H1 (cell line): ENCODE data around the gene MAN1C1. TPM values are rescaled to one million over a fixed set of nuclear protein-coding genes. Genes with fewer than 3 reads are reported as not detected.

ENCODE experiments used
- CTCF ChIA-PET: fragments of 300-600 bp; sonication (Branson Sonifier 250); formaldehyde crosslinking; loops from one replicate; lab custom pipeline; 2021; ENCODE audit not compliant: partially characterized antibody; lab: Charles Lee
- POLR2A ChIA-PET: fragments of 300-600 bp; sonication (Branson Sonifier 250); formaldehyde crosslinking; loops from one replicate; lab custom pipeline; 2021; ENCODE audit warnings: inconsistent platforms; ENCODE audit not compliant: partially characterized antibody; lab: Charles Lee
- DNase-seq, 2 experiments: peaks; one replicate each; pipeline versions ENCODE4 v3.0.0 to v3.0.0-alpha.2; 2010 to 2022; ENCODE audit warnings: low spot score in 2 of 2, low read depth in 1 of 2, mixed read lengths in 1 of 2
- FAIRE-seq: peaks from 2 replicates; lab custom pipeline; 2011; peaks lifted over from hg19 to GRCh38; lab: Jason Lieb, UNC
- H2AFZ ChIP-seq: 2 replicates; pipeline ENCODE4 v1.8.1; 2012; ENCODE audit warnings: low read length, inconsistent platforms
- H2AK5ac ChIP-seq: 2 replicates; pipeline ENCODE4 v1.6.1; 2013; ENCODE audit warnings: low read depth, low read length
- H2BK120ac ChIP-seq: replicated peaks from 2 replicates; pipeline ENCODE3; 2013; ENCODE audit warnings: low read depth, low read length, inconsistent platforms
- H2BK12ac ChIP-seq: 2 replicates; pipeline ENCODE4 v1.6.1; 2013; ENCODE audit warnings: low read depth, low read length
- H2BK15ac ChIP-seq: 2 replicates; pipeline ENCODE4 v1.6.1; 2013; ENCODE audit warnings: low read length
- H2BK20ac ChIP-seq: 2 replicates; pipeline ENCODE4 v1.6.1; 2013; ENCODE audit warnings: low read length
- H2BK5ac ChIP-seq: 2 replicates; pipeline ENCODE4 v1.6.1; 2013; ENCODE audit warnings: low read depth, low read length
- H3K14ac ChIP-seq: 2 replicates; pipeline ENCODE4 v1.6.1; 2013; ENCODE audit warnings: inconsistent platforms; ENCODE audit not compliant: insufficient read length
- H3K18ac ChIP-seq: 2 replicates; pipeline ENCODE4 v1.6.1; 2013; ENCODE audit warnings: low read length; ENCODE audit errors: extremely low read depth
- H3K23ac ChIP-seq: 2 replicates; pipeline ENCODE4 v1.6.1; 2013; ENCODE audit warnings: inconsistent platforms; ENCODE audit not compliant: insufficient read length
- H3K23me2 ChIP-seq: 2 replicates; pipeline ENCODE4 v1.6.1; 2013; ENCODE audit warnings: low read depth, low read length
- H3K27ac ChIP-seq: 2 replicates; pipeline ENCODE4 v1.6.1; 2011; ENCODE audit warnings: low read depth, low read length, inconsistent platforms
- H3K27me3 ChIP-seq, 4 experiments: replicated peaks in 1 of 4; 1 replicate in 1 of 4; 2 replicates in 3 of 4; pipeline versions ENCODE4 v1.6.1 to v1.8.1; 2011 to 2013; ENCODE audit warnings: low read length in 3 of 4, mild to moderate bottlenecking in 3 of 4, inconsistent platforms in 2 of 4, mixed read lengths in 2 of 4, moderate library complexity in 1 of 4; ENCODE audit not compliant: control insufficient read depth in 3 of 4, insufficient read depth in 3 of 4; ENCODE audit errors: extremely low read depth in 1 of 4
- H3K36me3 ChIP-seq, 4 experiments: 2 replicates each; pipeline versions ENCODE4 v1.6.1 to v1.8.1; 2011 to 2013; ENCODE audit warnings: mild to moderate bottlenecking in 4 of 4, low read length in 3 of 4, moderate library complexity in 2 of 4, control low read depth in 1 of 4, inconsistent platforms in 1 of 4; ENCODE audit not compliant: insufficient read depth in 4 of 4, control insufficient read depth in 2 of 4
- H3K4ac ChIP-seq: replicated peaks from 2 replicates; pipeline ENCODE3; 2013; ENCODE audit warnings: low read length, low read depth, mixed read lengths, inconsistent platforms; ENCODE audit not compliant: insufficient read length
- H3K4me1 ChIP-seq, 4 experiments: replicated peaks in 1 of 4; 1 replicate in 1 of 4; 2 replicates in 3 of 4; pipeline versions ENCODE4 v1.6.1 to v1.8.1; 2011 to 2013; ENCODE audit warnings: low read length in 3 of 4, inconsistent platforms in 2 of 4, mixed read lengths in 1 of 4; ENCODE audit not compliant: insufficient read depth in 4 of 4, control insufficient read depth in 3 of 4
- H3K4me2 ChIP-seq, 2 experiments: 2 replicates each; pipeline versions ENCODE4 v1.6.1 to v1.8.1; 2011 to 2013; ENCODE audit warnings: low read depth in 2 of 2, low read length in 2 of 2, control low read depth in 1 of 2, inconsistent platforms in 1 of 2, mild to moderate bottlenecking in 1 of 2; ENCODE audit not compliant: insufficient read depth in 1 of 2
- H3K4me3 ChIP-seq, 4 experiments: fragments of 200-600, 300-600 bp in 1 of 4; sonication (generic), shearing (Covaris generic), sonication (Bioruptor Twin) in 1 of 4; 2 replicates each; pipeline versions ENCODE4 v1.5.1 to v1.8.1; 2011 to 2016; ENCODE audit warnings: low read length in 4 of 4, low read depth in 3 of 4, control low read depth in 2 of 4, inconsistent platforms in 2 of 4, mild to moderate bottlenecking in 2 of 4, mixed read lengths in 1 of 4, moderate library complexity in 1 of 4; ENCODE audit not compliant: insufficient read depth in 2 of 4; ENCODE audit errors: extremely low read depth in 1 of 4
- H3K56ac ChIP-seq: replicated peaks from 2 replicates; pipeline ENCODE3; 2013; ENCODE audit warnings: low read depth, mild to moderate bottlenecking, mixed read lengths, low read length, inconsistent platforms; ENCODE audit not compliant: insufficient read length
- H3K79me1 ChIP-seq: 2 replicates; pipeline ENCODE4 v1.6.1; 2013; ENCODE audit warnings: low read depth, low read length, control low read depth
- H3K79me2 ChIP-seq, 2 experiments: 2 replicates each; pipeline versions ENCODE4 v1.6.1 to v1.8.1; 2012 to 2013; ENCODE audit warnings: low read length in 2 of 2, mild to moderate bottlenecking in 2 of 2, inconsistent platforms in 1 of 2; ENCODE audit not compliant: insufficient read depth in 2 of 2, control insufficient read depth in 1 of 2
- H3K9ac ChIP-seq, 4 experiments: replicated peaks in 1 of 4; 1 replicate in 1 of 4; 2 replicates in 3 of 4; pipeline versions ENCODE4 v1.6.1 to v1.8.1; 2011 to 2013; ENCODE audit warnings: low read depth in 3 of 4, low read length in 3 of 4, control low read depth in 2 of 4, mild to moderate bottlenecking in 2 of 4, moderate library complexity in 2 of 4, inconsistent platforms in 1 of 4; ENCODE audit errors: extremely low read depth in 1 of 4
- H3K9me3 ChIP-seq, 2 experiments: 2 replicates each; pipeline versions ENCODE4 v1.6.1 to v1.8.1; 2012 to 2013; ENCODE audit warnings: mild to moderate bottlenecking in 2 of 2, moderate library complexity in 2 of 2, control low read depth in 1 of 2, inconsistent platforms in 1 of 2, low read depth in 1 of 2, low read length in 1 of 2, mixed read lengths in 1 of 2; ENCODE audit not compliant: insufficient read depth in 2 of 2
- H4K20me1 ChIP-seq, 2 experiments: replicated peaks in 1 of 2; 2 replicates each; pipeline versions ENCODE3 to v1.8.1; 2011 to 2013; ENCODE audit warnings: inconsistent platforms in 2 of 2, low read length in 2 of 2, mild to moderate bottlenecking in 1 of 2; ENCODE audit not compliant: insufficient read depth in 2 of 2, control insufficient read depth in 1 of 2
- H4K5ac ChIP-seq: 2 replicates; pipeline ENCODE4 v1.6.1; 2013; ENCODE audit warnings: low read length, low read depth, mixed read lengths, inconsistent platforms; ENCODE audit not compliant: insufficient read length
- H4K8ac ChIP-seq: 2 replicates; pipeline ENCODE4 v1.8.0; 2013; ENCODE audit warnings: mild to moderate bottlenecking, moderate library complexity, low read length, inconsistent platforms; ENCODE audit not compliant: insufficient read depth; ENCODE audit errors: extremely low read depth
- H4K91ac ChIP-seq: replicated peaks from 2 replicates; pipeline ENCODE3; 2013; ENCODE audit warnings: low read length, mixed read lengths, inconsistent platforms; ENCODE audit not compliant: insufficient read length
- ASH2L ChIP-seq: fragments of 200-600, 300-600 bp; sonication (generic); IDR thresholded peaks from one replicate; pipeline ENCODE4 v1.7.1; 2017; ENCODE audit warnings: low read length
- HDAC2 ChIP-seq, 2 experiments: fragments of 300-600 bp in 1 of 2; sonication (generic) in 1 of 2; IDR thresholded peaks; 2 replicates each; pipeline ENCODE4 v1.6.1; 2011 to 2012; ENCODE audit warnings: low read depth in 2 of 2, low read length in 2 of 2, mild to moderate bottlenecking in 2 of 2, moderate library complexity in 2 of 2, borderline replicate concordance in 1 of 2, inconsistent platforms in 1 of 2
- KDM1A ChIP-seq: fragments of 200-600, 300-600 bp; sonication (generic); IDR thresholded peaks from 2 replicates; pipeline ENCODE4 v1.7.1; 2016; ENCODE audit warnings: mild to moderate bottlenecking, low read length, borderline replicate concordance
- RNF2 ChIP-seq: fragments of 200-900, 300-1000 bp; sonication (generic); IDR thresholded peaks from 2 replicates; pipeline ENCODE4 v1.7.1; 2016; ENCODE audit warnings: borderline replicate concordance, low read depth, mild to moderate bottlenecking, antibody characterized with exemption, low read length; ENCODE audit not compliant: poor library complexity, severe bottlenecking; ENCODE audit errors: missing control alignments
- TBP ChIP-seq: IDR thresholded peaks from 2 replicates; pipeline ENCODE4 v1.6.1; 2011; ENCODE audit warnings: low read depth, low read length, improper control_type of control experiment
- TCF12 ChIP-seq: IDR thresholded peaks from 2 replicates; pipeline ENCODE4 v1.6.1; 2011; ENCODE audit warnings: low read depth, mild to moderate bottlenecking, low read length
- WGBS, 2 experiments: shearing (Covaris generic) in 1 of 2; methylation state at CpG; one replicate each; pipeline versions ENCODE4 v1.1.6 to v1.1.7; 2013 to 2015; ENCODE audit warnings: low lambda C conversion rate in 2 of 2, mixed read lengths in 2 of 2, inconsistent platforms in 1 of 2, low coverage in 1 of 2, missing lambda C conversion rate in 1 of 2; ENCODE audit not compliant: insufficient replicate concordance in 2 of 2, insufficient coverage in 1 of 2, insufficient read length in 1 of 2; ENCODE audit errors: extremely low coverage in 1 of 2, missing lambda C conversion rate in 1 of 2; 5-methylcytosine and 5-hydroxymethylcytosine counted together
- polyA plus RNA-seq, 7 experiments: library from polyadenylated mRNA; depleted of rRNA in 3 of 7; stranded (reverse) in 5 of 7; unstranded in 2 of 7; fragments of >200 nt in 5 of 7; fragments of 200-250 nt in 2 of 7; gene quantifications; 1 replicate in 5 of 7; 2 replicates in 1 of 7; 4 replicates in 1 of 7; pipeline versions ENCODE4 v1.2.1 to v1.2.3, GENCODE V29; 2011 to 2013; ENCODE audit warnings: missing spikeins in 2 of 7, mixed read lengths in 2 of 7
- total RNA-seq: library from RNA; stranded (reverse); fragmentation: NEBNext Ultra II Directional; extraction: Animal tissue kit (Norgen Biotek cat#: 25700); gene quantifications from 2 replicates; pipeline ENCODE4 v1.2.1, GENCODE V29; 2021

MAN1C1 gene
- total and polyA plus RNA-seq, 2 of the 8 experiments (the other 6 are each of a cell fraction or from before 2014, with no cell fraction given), result 7.8 to 15.2 TPM

DNA sequence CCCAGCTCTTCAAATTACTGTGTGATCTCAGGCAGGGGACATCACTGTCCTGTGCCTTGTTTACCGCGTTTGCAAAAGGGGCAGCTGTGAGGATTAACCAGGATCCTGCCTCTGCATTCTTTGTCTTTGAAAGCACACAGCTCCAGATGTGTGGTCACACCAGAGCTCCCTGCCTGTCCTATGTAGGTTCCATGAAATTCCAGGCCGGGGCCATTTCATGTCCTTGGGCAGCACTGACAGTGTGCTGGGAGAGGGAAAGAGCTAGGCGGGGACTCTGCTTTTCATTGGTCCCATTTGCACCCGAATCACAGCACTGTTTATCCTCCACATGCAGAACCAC is 141.2 kb downstream of the MAN1C1 start:
- DNase-seq, result no peak
- no peak for FAIRE-seq

More for the DNA sequence above, 141.2 kb downstream of the MAN1C1 start:
- Histone ChIP-seq H3K14ac (no peak overlapping the region), H3K23me2 (no peaks in the 10 kb centered on the region), H2BK120ac (no peak overlapping the region), H3K36me3 (no peaks in the 10 kb centered on the region; a peak in 1 of 8 replicates), H3K4ac (no peak overlapping the region), H3K9me3 (no peaks in the 10 kb centered on the region), H3K23ac (no peak overlapping the region), H2BK5ac (no peak overlapping the region; the same call in 1 of the 2 replicates), H2BK20ac (no peak overlapping the region), H3K4me2 (no peak overlapping the region; a peak in 1 of 4 replicates), H2BK15ac (peak overlapping the region; percentile 88; the same call in 1 of the 2 replicates), H3K18ac (no peak overlapping the region), H2AFZ (no peak overlapping the region), H4K91ac (no peak overlapping the region), H2BK12ac (no peak overlapping the region; the same call in 1 of the 2 replicates), H3K9ac (no peak overlapping the region), H3K4me1 (peaks cover 0 to 16% (median 7%) of the 10 kb centered on the region in 4 experiments; a peak in 5 of 7 replicates), H3K4me3 (no peak overlapping the region), H4K20me1 (no peaks in the 10 kb centered on the region), H4K5ac (no peak overlapping the region), H3K56ac (no peak overlapping the region), H3K79me2 (no peaks in the 10 kb centered on the region), H3K79me1 (no peaks in the 10 kb centered on the region), H2AK5ac (no peak overlapping the region), H3K27me3 (no peaks in the 10 kb centered on the region), H4K8ac (no peak overlapping the region), H3K27ac (no peak overlapping the region)
- 83% methylated on average over 5 of the region's 5 CpGs; no CpG with 5 or more reads in 1 of the 2 experiments for WGBS, 2 experiments
- TF ChIP-seq RNF2 (no peak), ASH2L (no peak), TBP (no peak), KDM1A (0 out of 2 replicates have a peak, but pooled peaks have one; percentile 23), HDAC2 (IDR thresholded peaks at IDR 0.05; ENCODE audit: borderline replicate concordance in 1 of 2, low read depth in 2 of 2, low read length in 2 of 2) (no peak), TCF12 (no peak)
- POLR2A ChIA-PET, result no interaction called here
- CTCF ChIA-PET, result interaction anchor here (0.7 to 3.4 kb wide), 12 partner anchors 11 to 271 kb away, joined by 3 to 25 read pairs (median 8); no protein-coding TSS in a partner anchor
